HG03196 (cell line): ENCODE results near the gene CD3G.

Source experiments
- ATAC-seq: cut with Tn5 transposase; IDR thresholded peaks from one replicate; pipeline ENCODE4 v1.9.1; 2021; ENCODE audit not compliant: unreplicated experiment

CD3G gene

DNA sequence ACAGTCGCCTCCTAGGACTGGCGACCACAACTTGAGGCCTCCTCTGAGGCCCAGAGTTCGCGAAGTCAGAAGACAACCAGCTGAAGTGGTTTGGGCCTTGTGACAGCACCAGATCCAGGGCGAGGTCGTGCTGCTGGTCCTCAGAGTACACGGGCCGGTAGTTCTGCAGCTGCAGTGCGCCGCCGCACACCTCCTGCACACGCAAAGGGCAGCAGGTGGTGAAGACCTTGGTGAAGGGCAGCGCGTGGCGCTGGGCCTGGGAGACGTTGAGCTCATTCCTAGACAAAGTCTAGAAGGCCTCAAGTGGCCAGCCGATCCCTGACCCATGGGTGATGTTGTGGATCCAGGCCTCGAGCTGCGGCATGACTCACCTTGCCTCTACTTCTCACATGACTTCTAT, 21.4 kb upstream of the CD3G start:
- ATAC-seq, result no peak

GRCh38 chr11:118325283-118325682, 18.9 kb upstream of the CD3G start:
- ATAC-seq, result no peak

GRCh38 chr11:118328745-118329144, 15.4 kb upstream of the CD3G start:
- ATAC-seq, result no peak

DNA sequence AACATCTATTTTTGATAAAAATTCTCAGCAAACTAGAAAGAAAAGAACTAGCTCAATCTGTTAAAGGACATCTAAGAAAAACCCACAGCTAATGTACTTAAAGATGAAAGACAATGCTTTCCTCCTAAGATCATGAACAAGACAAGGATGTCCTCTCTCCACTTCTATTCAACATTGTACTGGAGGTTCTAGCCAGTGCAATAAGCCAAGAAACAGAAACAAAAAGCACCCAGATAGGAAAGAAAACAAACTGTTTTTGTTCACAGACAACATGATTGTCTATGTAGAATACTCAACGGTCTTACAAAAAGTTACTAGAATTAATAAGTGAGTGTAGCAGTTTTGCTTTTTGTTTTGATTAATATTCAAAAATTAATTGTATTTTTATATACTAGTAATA, 9.4 kb upstream of the CD3G start:
- ATAC-seq, result no peak

DNA sequence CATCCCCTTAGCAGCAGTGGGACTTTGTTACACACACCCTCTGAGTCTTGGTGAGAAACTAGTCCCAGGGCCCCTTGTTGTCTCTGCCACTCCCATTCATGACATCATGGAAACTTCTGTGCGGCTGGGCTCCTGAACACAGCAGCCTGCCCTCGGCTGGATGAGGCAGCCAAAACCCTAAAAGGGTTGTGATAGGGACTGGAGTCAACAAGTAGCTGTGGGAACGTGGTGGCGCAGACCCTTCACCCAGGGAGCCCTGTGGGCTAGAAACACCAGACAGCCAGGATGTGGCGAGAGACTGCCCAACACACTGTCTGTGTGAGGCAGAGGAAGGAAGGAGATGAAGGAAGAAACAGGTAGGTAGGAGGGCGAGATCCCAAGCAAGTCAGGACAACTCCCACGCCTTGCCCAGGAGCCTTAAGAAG, 5.5 kb upstream of the CD3G start:
- no peak for ATAC-seq

- ATAC-seq, result no peak
These were observed 4.7 kb upstream of the CD3G start for GRCh38 chr11:118339281-118339961.

GRCh38 chr11:118340449-118340848, 3.7 kb upstream of the CD3G start:
- ATAC-seq, result no peak

- no peak for ATAC-seq
These were observed 2.9 kb upstream of the CD3G start for GRCh38 chr11:118341261-118341660.

DNA sequence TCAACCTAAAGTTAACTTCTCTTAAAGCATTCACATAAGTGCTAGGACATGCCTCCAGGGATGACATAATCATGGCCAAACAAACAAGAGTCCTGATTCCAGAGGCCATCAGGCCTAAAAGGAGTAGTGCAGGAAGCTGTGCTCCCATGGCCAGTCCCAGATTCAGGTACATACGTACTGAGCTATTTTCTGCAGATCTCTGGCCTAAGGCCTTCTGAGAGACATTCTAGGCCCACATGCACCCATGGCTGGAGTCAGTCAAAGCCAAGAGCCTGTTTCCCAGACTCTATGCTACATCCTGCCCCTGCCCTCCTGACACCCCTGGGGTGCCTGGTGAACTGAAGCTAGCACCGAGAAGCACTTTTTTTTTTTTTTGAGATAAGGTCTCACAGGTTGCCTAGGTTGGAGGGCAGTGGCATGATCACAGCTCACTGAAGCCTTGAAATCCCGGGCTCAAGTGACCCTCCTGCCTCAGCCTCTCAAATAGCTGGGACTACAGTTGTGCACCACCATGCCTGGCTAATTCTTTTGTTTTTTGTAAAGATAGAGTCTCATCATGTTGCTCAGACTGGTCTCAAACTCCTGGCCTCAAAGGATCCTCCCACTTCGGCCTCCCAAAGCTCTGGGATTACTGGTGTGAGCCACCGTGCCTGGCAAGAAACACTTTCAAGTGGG, 2.2 kb upstream of the CD3G start:
- no peak for ATAC-seq

DNA sequence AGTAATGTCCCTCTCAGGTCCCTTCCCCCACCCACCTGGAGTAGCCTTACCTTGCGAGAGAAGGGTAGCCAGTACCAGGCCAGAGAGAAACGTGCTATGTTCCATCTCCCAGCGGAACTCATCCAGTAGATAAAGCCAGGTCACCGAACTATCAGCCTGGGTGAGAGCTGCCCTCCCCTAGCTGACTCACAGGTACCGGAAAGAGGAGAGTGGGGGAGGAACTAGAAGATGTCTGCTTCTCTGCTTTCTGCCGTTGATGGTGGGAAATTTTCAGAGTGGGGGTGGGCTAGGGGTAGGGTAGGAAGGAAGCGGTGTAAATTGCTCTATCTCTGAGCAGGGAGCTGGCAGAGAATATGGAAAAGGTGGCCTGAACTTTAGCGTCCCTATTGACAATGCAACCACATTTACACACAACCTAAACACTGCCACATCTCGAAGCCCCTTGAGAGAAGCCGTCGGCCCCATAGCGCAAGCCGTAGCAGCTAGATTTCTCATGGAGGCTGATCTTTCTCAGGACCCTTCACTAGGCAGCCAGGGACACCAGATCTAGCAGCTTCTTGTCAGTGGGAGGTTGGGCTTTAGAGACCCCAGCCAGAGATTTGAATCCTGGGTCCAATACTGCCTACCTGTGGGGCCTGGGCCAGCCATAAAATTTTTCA, 1.5 kb upstream of the CD3G start, which contains the start of gene CD3D:
CD3D (minus strand) TSS at position 203 of the 659 bp plus-strand sequence; CDS start at position 105, 98 bp downstream.
- ATAC-seq, result no peak

GRCh38 chr11:118343248-118343647, 896 bp upstream of the CD3G start:
- ATAC-seq, result no peak

GRCh38 chr11:118349475-118349874, 5.3 kb downstream of the CD3G start:
- no peak for ATAC-seq

- ATAC-seq, result no peak
These were observed 9.1 kb downstream of the CD3G start for GRCh38 chr11:118353084-118353710.

DNA sequence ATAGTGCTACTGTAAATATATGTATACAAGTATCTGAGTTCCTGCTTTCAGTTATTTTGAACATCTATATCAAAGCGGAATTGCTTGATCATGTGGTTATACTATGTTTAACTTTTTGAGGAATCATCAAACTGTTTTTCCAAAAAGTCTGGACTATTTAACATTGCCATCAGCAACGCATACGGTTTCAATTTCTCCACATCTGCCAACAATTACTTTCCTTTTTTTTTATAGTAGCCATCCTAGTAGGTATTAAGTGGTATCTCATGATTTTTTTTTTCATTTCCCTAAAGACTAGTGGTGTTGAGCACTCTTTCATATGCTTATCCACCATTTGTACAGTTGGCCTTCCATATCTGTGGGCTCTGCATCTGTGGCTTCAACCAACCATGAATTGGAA, 13.9 kb downstream of the CD3G start:
- ATAC-seq, result no peak

DNA sequence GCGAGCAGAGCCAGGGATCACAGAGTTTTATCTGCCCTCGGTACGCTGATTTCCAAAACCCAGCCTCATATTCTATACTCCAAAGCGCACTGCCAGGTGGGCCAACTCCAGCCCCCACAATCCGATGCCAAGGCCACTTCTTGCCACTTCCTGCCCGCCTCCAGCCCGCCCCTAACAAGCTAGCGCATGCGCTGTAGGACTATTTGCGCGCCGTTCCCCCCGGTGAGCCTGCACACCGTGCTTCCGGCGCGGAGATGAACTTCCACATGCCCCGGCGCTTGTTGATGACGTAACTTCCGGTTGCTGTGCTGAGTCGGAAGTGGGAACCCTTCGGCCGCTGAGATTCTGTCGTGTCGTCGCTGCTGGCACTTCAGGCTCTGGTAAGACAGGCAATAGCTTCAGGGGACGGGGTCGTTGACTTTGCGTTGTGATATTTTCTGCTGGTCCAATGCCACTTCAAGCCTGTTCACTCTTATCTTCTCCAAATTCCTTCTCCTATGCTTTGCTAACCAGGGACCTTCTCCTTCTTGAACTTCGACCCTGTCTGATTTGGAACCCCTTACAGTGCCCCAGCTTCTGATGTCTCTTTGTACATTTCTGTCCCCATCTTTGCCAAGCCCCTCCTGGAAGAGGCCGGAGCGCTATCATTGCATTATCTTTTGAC, 15.3 kb downstream of the CD3G start, which contains the start of gene UBE4A:
UBE4A (plus strand) TSS at position 306 of the 664 bp plus-strand sequence. CDS start 5,481 bp downstream, outside the sequence.
- ATAC-seq, result peak; percentile 91

DNA sequence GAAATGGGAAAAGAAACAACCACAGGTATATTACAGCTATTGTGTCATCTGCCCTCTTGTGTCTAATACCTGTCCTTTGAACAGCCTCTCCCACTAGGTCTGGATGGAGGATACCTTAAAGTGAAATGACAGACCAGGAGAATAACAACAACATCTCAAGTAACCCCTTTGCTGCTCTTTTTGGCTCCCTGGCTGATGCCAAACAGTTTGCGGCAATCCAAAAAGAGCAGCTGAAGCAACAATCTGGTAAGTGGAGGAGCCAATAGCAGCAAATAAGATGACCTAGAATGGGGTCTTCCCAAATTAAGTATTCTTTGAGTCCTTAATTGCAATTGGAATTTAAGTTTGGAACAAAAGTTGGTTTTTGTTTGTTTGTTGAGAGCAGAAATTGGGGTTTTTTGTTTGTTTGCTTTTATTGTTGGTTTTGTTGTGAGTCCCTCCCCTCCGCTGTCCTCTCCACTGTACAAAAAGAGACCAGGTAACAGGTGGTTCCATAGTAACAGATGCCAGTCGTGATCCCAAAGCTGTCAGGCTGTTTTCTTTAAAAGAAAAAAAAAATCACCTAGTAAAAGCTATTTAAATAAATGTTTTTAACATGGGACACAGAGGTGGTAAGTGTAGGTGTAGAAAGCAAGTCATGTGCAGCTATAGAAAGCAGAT, 20.9 kb downstream of the CD3G start:
- ATAC-seq, result no peak

DNA sequence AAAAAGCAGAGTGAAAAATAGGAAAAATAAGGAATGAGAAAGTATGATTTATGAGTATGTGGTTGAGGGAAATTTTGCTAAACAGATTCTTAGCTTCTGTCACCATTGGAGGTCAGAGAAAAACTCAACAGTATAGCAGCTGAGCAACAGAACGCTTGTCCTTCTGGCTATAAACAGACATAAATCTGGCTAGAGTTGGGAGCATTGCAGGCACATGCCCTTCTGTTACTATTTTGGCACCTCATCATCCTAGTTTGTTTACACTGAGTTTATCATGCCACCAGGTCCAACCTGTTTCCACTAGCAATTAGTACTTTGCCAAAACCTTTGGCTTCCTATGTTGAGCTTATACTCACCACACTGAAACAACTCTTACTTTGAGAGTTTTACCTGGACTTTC, 22.1 kb downstream of the CD3G start:
- no peak for ATAC-seq

GRCh38 chr11:118370774-118371173, 26.6 kb downstream of the CD3G start:
- ATAC-seq, result no peak

DNA sequence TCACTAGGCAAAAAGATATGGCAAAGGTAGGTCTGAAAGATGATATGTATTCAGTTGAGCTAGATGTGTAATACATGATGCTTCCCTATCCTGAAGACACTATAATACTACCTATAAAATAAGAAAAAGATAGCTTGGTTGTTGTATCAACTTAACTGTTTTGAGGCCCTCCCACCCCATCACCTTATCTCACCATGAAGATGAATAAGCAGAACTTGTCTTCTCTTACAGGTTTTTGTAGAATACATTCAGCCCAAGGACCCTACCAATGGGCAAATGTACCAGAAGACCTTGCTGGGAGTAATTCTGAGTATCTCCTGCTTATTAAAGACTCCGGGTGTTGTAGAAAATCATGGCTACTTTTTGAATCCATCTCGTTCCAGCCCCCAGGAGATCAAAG, 29.1 kb downstream of the CD3G start:
- no peak for ATAC-seq

DNA sequence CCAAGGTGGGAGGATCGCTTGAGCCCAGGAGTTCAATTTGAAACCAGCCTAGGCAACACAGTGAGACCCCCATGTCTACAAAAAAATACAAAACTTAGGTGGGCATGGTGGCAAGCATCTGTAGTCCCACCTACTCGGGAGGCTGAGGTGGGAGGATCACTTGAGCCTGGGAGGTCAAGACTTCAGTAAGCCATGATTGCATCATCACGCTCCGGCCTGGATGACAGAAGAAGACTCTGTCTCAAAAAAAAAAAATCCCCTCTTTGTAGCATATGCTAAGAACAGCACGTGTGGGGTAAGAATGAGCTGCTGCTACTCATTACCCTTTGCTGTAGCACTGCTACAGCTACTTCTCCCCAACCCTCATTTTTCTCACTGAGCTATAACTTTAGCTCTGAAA, 29.7 kb downstream of the CD3G start:
- ATAC-seq, result no peak
